Body of pancreas (tissue), 4 donors: ENCODE results near the gene HMG20B. TPM values are rescaled to one million over a fixed set of nuclear protein-coding genes. Genes with fewer than 3 reads are reported as not detected.
"Not testable (repeated sequence)": the region's sequence is repeated elsewhere in the genome, so short reads cannot be mapped to it uniquely, and the experiment has no call there.

ENCODE experiments used
- ATAC-seq: fragments of 150-250 bp; one replicate; pipeline ENCODE4 v1.9.1; 2016
- DNase-seq, 4 donors: peaks; one replicate each; pipeline ENCODE4 v3.0.0-alpha.2; 2019
- H3K27ac ChIP-seq, 4 donors: fragments of 200-600 bp; sonication (generic); 1 replicate in 3 of 4; 2 replicates in 1 of 4; pipeline versions ENCODE4 v1.5.1 to v1.6.1; 2016 to 2019; ENCODE audit warnings: mild to moderate bottlenecking in 1 of 4, mixed read lengths in 1 of 4, moderate library complexity in 1 of 4
- H3K27me3 ChIP-seq, 2 donors: fragments of 200-600 bp; sonication (generic); one replicate each; pipeline ENCODE4 v1.6.0; 2016; ENCODE audit warnings: mild to moderate bottlenecking in 1 of 2
- H3K36me3 ChIP-seq, 2 donors: fragments of 200-600 bp; sonication (generic); replicated peaks in 1 of 2; 2 replicates each; pipeline ENCODE4 v1.5.1; 2016; ENCODE audit warnings: low read depth in 2 of 2; ENCODE audit not compliant: insufficient read depth in 1 of 2
- H3K4me1 ChIP-seq: fragments of 200-600 bp; sonication (generic); one replicate; pipeline ENCODE4 v1.6.0; 2016
- H3K4me3 ChIP-seq, 2 donors: fragments of 200-600 bp; sonication (generic); 1 replicate in 1 of 2; 2 replicates in 1 of 2; pipeline ENCODE4 v1.5.1; 2016 to 2019
- H3K9me3 ChIP-seq, 3 donors: fragments of 200-600 bp; sonication (generic); 1 replicate in 2 of 3; 2 replicates in 1 of 3; pipeline ENCODE4 v1.5.1; 2016
- POLR2A ChIP-seq, 3 donors: fragments of 450-650 bp; IDR thresholded peaks; one replicate each; pipeline ENCODE4 v1.6.1; 2016; ENCODE audit warnings: antibody characterized with exemption in 3 of 3, mild to moderate bottlenecking in 2 of 3
- WGBS, 2 donors: methylation state at CpG; one replicate each; pipeline ENCODE4 v1.1.5; 2017; 5-methylcytosine and 5-hydroxymethylcytosine counted together
- intact Hi-C: fragments of 100-400 bp; cut with DNase I; formaldehyde crosslinking; loops from one replicate; pipeline ENCODE4 v1.15.1; 2023
- total RNA-seq, 2 donors: library from RNA; depleted of rRNA; stranded (reverse); fragments of >200 nt; gene quantifications; one replicate each; pipeline ENCODE4 v1.1.0, GENCODE V29; 2016
- TF ChIP-seq, protein P1 (sequence below), 7 experiments: fragments of 450-650 bp in 4 of 7; fragments of 200-600 bp in 3 of 7; sonication (generic) in 3 of 7; IDR thresholded peaks; one replicate each; pipeline ENCODE4 v1.5.1; 2016 to 2019; ENCODE audit warnings: antibody characterized with exemption in 7 of 7

Gene HMG20B
- total RNA-seq, 2 donors from 2014 or later, result 66.7 to 91.0 TPM

DNA sequence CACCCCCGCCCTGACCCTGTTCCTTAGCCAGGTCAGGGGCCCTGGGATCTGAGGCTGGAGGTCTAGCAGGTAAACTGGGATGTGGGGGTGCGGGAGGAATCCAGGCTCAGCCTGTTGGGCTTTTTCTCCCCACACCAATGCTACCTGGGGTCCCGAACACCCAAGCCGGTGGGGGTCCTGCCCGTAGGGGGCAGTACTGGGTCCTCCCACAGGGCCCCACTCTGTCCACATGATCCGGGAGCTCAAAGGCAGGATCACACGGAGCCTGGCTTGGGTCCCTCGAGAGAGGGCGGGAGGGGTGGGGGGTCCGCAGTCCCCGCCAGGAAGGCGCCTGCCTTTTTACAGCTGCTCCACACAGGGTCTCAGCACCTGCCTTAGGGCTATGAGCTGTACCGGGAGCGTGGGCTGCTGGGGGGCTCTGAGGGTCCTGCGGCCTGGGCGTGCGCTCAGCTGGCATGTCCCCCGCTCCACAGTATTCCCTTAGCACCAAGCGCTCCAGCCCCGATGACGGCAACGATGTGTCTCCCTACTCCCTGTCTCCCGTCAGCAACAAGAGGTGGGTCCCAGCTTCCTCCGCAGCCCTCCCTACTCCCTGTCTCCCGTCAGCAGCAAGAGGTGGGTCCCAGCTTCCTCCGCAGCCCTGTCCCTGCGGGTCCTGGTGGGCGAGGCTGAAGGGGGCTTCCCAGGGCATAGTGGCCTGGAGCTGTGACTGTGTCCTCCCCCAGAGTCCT is 46.1 kb upstream of the HMG20B start:
- Histone ChIP-seq H3K27ac (no peak overlapping the region), H3K36me3 (peaks cover 0 to 13% of the 10 kb centered on the region in 2 donors), H3K4me3 (no peak overlapping the region), H3K27me3 (no peaks in the 10 kb centered on the region), H3K4me1 (no peaks in the 10 kb centered on the region), H3K9me3 (no peaks in the 10 kb centered on the region)
- no peak for ATAC-seq
- WGBS, 2 donors, result 90 to 99% methylated on average over 12 to 21 of the region's 28 CpGs
- TF ChIP-seq, protein P1, sequence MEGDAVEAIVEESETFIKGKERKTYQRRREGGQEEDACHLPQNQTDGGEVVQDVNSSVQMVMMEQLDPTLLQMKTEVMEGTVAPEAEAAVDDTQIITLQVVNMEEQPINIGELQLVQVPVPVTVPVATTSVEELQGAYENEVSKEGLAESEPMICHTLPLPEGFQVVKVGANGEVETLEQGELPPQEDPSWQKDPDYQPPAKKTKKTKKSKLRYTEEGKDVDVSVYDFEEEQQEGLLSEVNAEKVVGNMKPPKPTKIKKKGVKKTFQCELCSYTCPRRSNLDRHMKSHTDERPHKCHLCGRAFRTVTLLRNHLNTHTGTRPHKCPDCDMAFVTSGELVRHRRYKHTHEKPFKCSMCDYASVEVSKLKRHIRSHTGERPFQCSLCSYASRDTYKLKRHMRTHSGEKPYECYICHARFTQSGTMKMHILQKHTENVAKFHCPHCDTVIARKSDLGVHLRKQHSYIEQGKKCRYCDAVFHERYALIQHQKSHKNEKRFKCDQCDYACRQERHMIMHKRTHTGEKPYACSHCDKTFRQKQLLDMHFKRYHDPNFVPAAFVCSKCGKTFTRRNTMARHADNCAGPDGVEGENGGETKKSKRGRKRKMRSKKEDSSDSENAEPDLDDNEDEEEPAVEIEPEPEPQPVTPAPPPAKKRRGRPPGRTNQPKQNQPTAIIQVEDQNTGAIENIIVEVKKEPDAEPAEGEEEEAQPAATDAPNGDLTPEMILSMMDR (IDR thresholded peaks at IDR 0.05), result no peak
- no peak for TF ChIP-seq POLR2A (IDR thresholded peaks at IDR 0.05)
- intact Hi-C loops, result no loop called here
- DNase-seq, result no peak

DNA sequence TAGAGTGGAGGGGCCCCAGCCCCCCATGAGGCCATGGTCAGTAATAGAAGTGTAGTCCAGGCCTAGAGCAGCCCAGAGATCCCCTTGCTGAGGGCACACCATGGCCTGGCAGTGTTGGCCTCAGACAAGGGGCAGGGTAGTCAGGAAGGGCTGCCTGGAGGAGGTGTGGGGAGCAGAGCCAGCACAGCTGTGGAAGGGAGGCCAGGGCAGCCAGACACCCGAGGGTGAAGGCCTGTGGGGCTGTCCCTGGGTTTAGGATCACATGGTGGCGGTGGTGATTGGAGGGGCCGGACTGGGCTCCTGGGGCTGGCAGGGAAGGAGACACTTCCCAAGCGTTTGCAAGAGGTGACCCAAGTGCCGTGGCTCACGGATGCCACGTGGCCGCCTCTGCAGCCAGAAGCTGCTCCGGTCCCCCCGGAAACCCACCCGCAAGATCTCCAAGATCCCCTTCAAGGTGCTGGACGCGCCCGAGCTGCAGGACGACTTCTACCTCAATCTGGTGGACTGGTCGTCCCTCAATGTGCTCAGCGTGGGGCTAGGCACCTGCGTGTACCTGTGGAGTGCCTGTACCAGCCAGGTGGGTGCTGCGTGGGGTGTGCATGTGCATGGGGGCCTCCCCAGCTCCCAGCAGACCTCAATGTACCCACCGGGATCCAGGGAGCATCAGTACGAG is 45.4 kb upstream of the HMG20B start:
- TF ChIP-seq, protein P1 (IDR thresholded peaks at IDR 0.05), result no peak
- no peak for TF ChIP-seq POLR2A (IDR thresholded peaks at IDR 0.05)
- Histone ChIP-seq H3K27ac (no peak overlapping the region), H3K36me3 (peaks cover 0 to 14% of the 10 kb centered on the region in 2 donors), H3K4me3 (no peak overlapping the region), H3K27me3 (no peaks in the 10 kb centered on the region), H3K4me1 (no peaks in the 10 kb centered on the region), H3K9me3 (no peaks in the 10 kb centered on the region)
- ATAC-seq (no peak), DNase-seq (no peak)
- 94 to 96% methylated on average over 9 to 20 of the region's 21 CpGs for WGBS, 2 donors
- intact Hi-C loops, result no loop called here

DNA sequence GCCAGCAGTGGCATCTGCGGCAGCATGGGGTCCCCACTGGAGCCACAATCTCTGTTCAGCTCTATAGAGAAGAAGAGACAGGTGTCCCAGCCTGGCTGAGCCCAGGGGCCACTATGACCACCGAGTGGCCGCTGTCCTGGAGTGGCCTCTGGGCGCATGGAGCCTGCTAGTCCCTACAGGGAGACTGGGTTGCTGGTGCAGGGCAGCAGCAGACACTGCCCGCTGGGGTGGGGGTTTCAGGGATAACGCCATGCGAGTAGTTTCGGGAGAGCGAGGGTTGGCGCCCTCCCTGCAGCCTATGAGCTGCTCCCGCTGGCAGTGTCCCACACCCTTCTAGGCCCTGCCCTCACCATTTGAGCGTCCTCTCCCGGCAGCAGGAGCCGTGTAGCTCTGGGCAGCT is 44.7 kb upstream of the HMG20B start:
- Histone ChIP-seq H3K9me3 (no peaks in the 10 kb centered on the region), H3K4me1 (no peaks in the 10 kb centered on the region), H3K27me3 (no peaks in the 10 kb centered on the region), H3K36me3 (peaks cover 0 to 16% of the 10 kb centered on the region in 2 donors), H3K27ac (no peak overlapping the region), H3K4me3 (no peak overlapping the region)
- WGBS, 2 donors, result 98% methylated on average over 13 of the region's 14 CpGs; no CpG with 5 or more reads in 1 of the 2 donors
- TF ChIP-seq POLR2A (IDR thresholded peaks at IDR 0.05), result no peak
- TF ChIP-seq, protein P1 (IDR thresholded peaks at IDR 0.05), result no peak
- intact Hi-C loops, result no loop called here
- DNase-seq (no peak), ATAC-seq (no peak)

DNA sequence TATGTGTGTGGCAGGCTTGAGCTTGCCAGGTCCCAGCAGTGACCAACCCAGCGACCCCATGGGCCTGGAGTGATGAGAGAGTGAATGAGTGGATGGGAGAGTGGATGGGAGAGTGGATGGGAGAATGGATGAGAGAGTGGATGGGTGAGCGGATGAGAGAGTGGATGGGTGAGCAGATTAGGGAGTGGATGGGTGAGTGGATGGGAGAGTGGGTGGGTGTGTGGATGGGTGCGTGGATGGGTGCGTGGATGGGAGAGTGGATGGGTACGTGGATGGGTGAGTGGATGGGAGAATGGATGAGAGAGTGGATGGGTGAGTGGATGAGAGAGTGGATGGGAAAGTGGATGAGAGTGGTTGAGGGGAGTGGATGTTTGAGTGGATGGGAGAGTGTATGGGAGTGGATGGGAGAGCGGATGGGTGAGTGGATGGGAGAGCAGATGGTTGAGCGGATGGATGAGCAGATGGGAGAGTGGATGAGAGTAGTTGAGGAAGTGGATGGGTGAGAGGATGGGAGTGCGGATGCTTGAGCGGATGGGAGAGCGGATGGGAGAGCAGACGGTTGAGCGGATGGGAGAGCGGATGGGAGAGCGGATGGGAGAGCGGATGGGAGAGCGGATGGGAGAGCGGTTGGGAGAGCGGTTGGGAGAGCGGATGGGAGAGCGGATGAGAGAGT is 44.1 kb upstream of the HMG20B start:
- 94 to 97% methylated on average over 20 of the region's 20 CpGs for WGBS, 2 donors
- DNase-seq (no peak), ATAC-seq (no peak)
- Histone ChIP-seq H3K36me3 (peaks cover 0 to 19% of the 10 kb centered on the region in 2 donors), H3K27me3 (no peaks in the 10 kb centered on the region), H3K9me3 (no peaks in the 10 kb centered on the region), H3K4me1 (no peaks in the 10 kb centered on the region), H3K27ac (no peak overlapping the region), H3K4me3 (no peak overlapping the region)
- intact Hi-C loops, result no loop called here
- no peak for TF ChIP-seq POLR2A (IDR thresholded peaks at IDR 0.05)
- TF ChIP-seq, protein P1 (IDR thresholded peaks at IDR 0.05), result no peak

DNA sequence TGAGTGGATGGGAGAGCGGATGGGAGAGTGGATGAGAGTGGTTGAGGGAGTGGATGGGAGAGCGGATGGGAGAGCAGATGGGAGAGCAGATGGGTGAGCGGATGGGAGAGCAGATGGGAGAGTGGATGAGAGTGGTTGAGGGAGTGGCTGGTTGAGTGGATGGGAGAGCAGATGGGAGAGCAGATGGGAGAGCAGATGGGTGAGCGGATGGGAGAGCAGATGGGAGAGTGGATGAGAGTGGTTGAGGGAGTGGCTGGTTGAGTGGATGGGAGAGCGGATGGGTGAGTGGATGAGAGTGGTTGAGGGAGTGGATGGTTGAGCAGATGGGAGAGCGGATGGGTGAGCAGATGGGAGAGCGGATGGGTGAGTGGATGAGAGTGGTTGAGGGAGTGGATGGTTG is 43.4 kb upstream of the HMG20B start:
- intact Hi-C loops, H3K27me3 ChIP-seq, H3K9me3 ChIP-seq, DNase-seq, H3K4me1 ChIP-seq, H3K4me3 ChIP-seq, H3K27ac ChIP-seq, ATAC-seq: not testable (repeated sequence)
- H3K36me3 ChIP-seq, result peaks cover 0 to 22% of the 10 kb centered on the region in 2 donors
- 86 to 93% methylated on average over 7 of the region's 7 CpGs for WGBS, 2 donors
